Ascending aorta (tissue), 2 donors: ENCODE measurements around the gene MMEL1. TPM values are rescaled to one million over a fixed set of nuclear protein-coding genes. Genes with fewer than 3 reads are reported as not detected.

Source experiments
- DNase-seq, 2 donors: peaks; one replicate each; pipeline ENCODE4 v3.0.0-alpha.2; 2019; ENCODE audit warnings: low spot score in 2 of 2
- H3K27ac ChIP-seq, 2 donors: fragments of 200-600 bp; sonication (generic); one replicate each; pipeline ENCODE4 v1.5.1; 2016 to 2017; ENCODE audit warnings: mild to moderate bottlenecking in 1 of 2
- H3K27me3 ChIP-seq: fragments of 200-600 bp; sonication (generic); one replicate; pipeline ENCODE4 v1.5.1; 2017
- H3K36me3 ChIP-seq, 2 donors: fragments of 200-600 bp; sonication (generic); one replicate each; pipeline ENCODE4 v1.5.1; 2016
- H3K4me1 ChIP-seq, 2 donors: fragments of 200-600 bp; sonication (generic); one replicate each; pipeline ENCODE4 v1.5.1; 2016 to 2017; ENCODE audit warnings: mild to moderate bottlenecking in 1 of 2
- H3K4me3 ChIP-seq, 2 donors: fragments of 200-600 bp; sonication (generic); one replicate each; pipeline ENCODE4 v1.5.1; 2016 to 2017; ENCODE audit warnings: mild to moderate bottlenecking in 1 of 2
- H3K9me3 ChIP-seq, 2 donors: fragments of 200-600 bp; sonication (generic); one replicate each; pipeline ENCODE4 v1.5.1; 2016
- CTCF ChIP-seq, 3 experiments: fragments of 200-600 bp in 2 of 3; fragments of 450-650 bp in 1 of 3; sonication (generic) in 2 of 3; IDR thresholded peaks; one replicate each; pipeline ENCODE4 v1.5.1; 2016 to 2019; ENCODE audit warnings: antibody characterized with exemption in 3 of 3, mild to moderate bottlenecking in 1 of 3, moderate library complexity in 1 of 3
- intact Hi-C: fragments of 100-400 bp; cut with DNase I; formaldehyde crosslinking; loops from one replicate; pipeline ENCODE4 v1.15.1; 2023
- total RNA-seq: library from RNA; depleted of rRNA; stranded (reverse); fragments of >200 nt; gene quantifications from one replicate; pipeline ENCODE4 v1.1.0, GENCODE V29; 2016

Gene MMEL1
- total RNA-seq, 1 donor from 2014 or later = not detected

GRCh38 chr1:2588661-2589430 is 44.0 kb downstream of the MMEL1 start:
- peaks cover 0 to 4% of the 10 kb centered on the region in 2 donors for H3K36me3 ChIP-seq
- H3K27ac ChIP-seq = no peak overlapping the region
- no peak for TF ChIP-seq CTCF (IDR thresholded peaks at IDR 0.05)
- no peaks in the 10 kb centered on the region for H3K27me3 ChIP-seq
- intact Hi-C loops = loop anchor here (5.0 to 10.0 kb wide), 3 partner anchors 397 to 1313 kb away; partner anchors contain the start of genes C1orf174, FAAP20 and TPRG1L
- no peak for DNase-seq
- H3K4me3 ChIP-seq = no peak overlapping the region
- no peaks in the 10 kb centered on the region for H3K9me3 ChIP-seq
- peaks cover 13 to 14% of the 10 kb centered on the region in 2 donors for H3K4me1 ChIP-seq

GRCh38 chr1:2587860-2588571 is 44.8 kb downstream of the MMEL1 start:
- Histone ChIP-seq H3K4me3 (peak overlapping the region in 1 of 2 donors; percentile 79), H3K4me1 (peaks cover 13 to 14% of the 10 kb centered on the region in 2 donors), H3K27me3 (no peaks in the 10 kb centered on the region), H3K9me3 (no peaks in the 10 kb centered on the region), H3K36me3 (peaks cover 0 to 4% of the 10 kb centered on the region in 2 donors), H3K27ac (no peak overlapping the region)
- DNase-seq = no peak
- intact Hi-C loops = loop anchor here (2.0 to 10.0 kb wide), 4 partner anchors 55 to 1314 kb away; partner anchors contain the start of genes C1orf174, FAAP20 and TPRG1L
- no peak for TF ChIP-seq CTCF (IDR thresholded peaks at IDR 0.05)

GRCh38 chr1:2587071-2587859 is 45.6 kb downstream of the MMEL1 start:
- H3K27ac ChIP-seq = peak overlapping the region in 1 of 2 donors; percentile 91
- intact Hi-C loops = loop anchor here (2.0 to 10.0 kb wide), 4 partner anchors 56 to 1315 kb away; partner anchors contain the start of genes C1orf174, FAAP20 and TPRG1L

GRCh38 chr1:2586154-2587070 is 46.4 kb downstream of the MMEL1 start, which contains the start of gene PRXL2B:
Gene PRXL2B, plus strand, starts transcription at chr1:2586777. Its CDS starts 109 bp downstream, at chr1:2586886.
- H3K9me3 ChIP-seq = no peaks in the 10 kb centered on the region
- H3K4me1 ChIP-seq = peaks cover 13 to 14% of the 10 kb centered on the region in 2 donors
- no peak for TF ChIP-seq CTCF (IDR thresholded peaks at IDR 0.05)
- H3K27ac ChIP-seq = peak within 1 kb of the TSS; percentile 91 to 94
- H3K4me3 ChIP-seq = peak within 1 kb of the TSS; percentile 79 to 85
- intact Hi-C loops = loop anchor here (1.0 to 10.0 kb wide), 8 partner anchors 38 to 1316 kb away; partner anchors contain the start of genes C1orf174, FAAP20, MORN1 and PANK4
- peak; percentile 95 to 99 for DNase-seq
- peaks cover 0 to 4% of the 10 kb centered on the region in 2 donors for H3K36me3 ChIP-seq
- no peaks in the 10 kb centered on the region for H3K27me3 ChIP-seq

More at GRCh38 chr1:2587071-2587859, 45.6 kb downstream of the MMEL1 start:
- H3K4me1 ChIP-seq = peaks cover 13 to 14% of the 10 kb centered on the region in 2 donors
- H3K36me3 ChIP-seq = peaks cover 0 to 4% of the 10 kb centered on the region in 2 donors
- peak overlapping the region; percentile 79 to 85 for H3K4me3 ChIP-seq
- H3K27me3 ChIP-seq = no peaks in the 10 kb centered on the region
- no peak for DNase-seq
- TF ChIP-seq CTCF (IDR thresholded peaks at IDR 0.05) = no peak
- H3K9me3 ChIP-seq = no peaks in the 10 kb centered on the region
